Non-pigmented ciliary epithelial cell (primary cell): ENCODE data around the gene MFSD6.

Source experiments
- DNase-seq: peaks from one replicate; pipeline ENCODE4 v3.0.0-alpha.2; 2010; ENCODE audit warnings: low read depth

The MFSD6 gene

GRCh38 chr2:190440113-190440512, 32.0 kb downstream of the MFSD6 start:
- no peak for DNase-seq

- no peak for DNase-seq
These were observed 33.4 kb downstream of the MFSD6 start for GRCh38 chr2:190441564-190441963.

DNA sequence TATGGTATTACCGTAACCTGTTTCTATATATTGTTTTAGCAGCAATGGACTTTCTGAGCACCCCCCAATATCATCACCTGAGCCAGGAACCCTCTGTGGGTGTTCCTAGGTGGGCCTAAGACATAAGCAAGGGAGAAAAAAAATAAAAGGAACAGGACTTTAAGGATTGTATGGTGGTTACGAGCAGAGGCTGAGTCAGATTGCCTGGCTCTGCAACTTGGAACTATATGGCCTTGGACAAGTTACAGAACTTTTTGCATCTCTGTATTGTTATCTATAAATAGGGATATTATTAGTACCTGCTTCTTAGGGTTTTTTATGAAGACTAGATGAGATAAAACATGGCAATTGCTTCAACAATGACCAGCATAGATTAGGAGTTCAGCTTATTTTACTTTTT, 34.9 kb downstream of the MFSD6 start:
- no peak for DNase-seq

GRCh38 chr2:190443778-190444481, 35.8 kb downstream of the MFSD6 start:
- DNase-seq = no peak

DNA sequence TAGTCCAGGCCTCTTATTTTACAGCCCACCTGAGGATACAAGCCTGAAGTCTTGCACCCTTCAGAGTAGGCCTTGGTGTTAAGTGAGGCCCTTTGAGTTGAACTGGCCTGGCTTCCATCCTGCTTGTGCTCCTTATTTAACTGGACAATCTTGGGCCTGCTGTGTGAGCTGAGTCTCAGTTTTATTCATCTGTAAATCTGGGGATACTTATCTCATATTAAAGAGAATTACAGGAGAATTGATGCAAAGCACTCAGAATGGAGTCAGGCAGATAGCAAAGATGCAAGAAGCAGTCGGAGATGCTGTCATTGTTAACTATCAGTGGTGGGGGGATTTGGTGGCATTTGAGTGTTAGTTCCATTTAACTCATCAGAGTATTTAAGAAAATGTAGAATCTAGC, 36.8 kb downstream of the MFSD6 start:
- no peak for DNase-seq

DNA sequence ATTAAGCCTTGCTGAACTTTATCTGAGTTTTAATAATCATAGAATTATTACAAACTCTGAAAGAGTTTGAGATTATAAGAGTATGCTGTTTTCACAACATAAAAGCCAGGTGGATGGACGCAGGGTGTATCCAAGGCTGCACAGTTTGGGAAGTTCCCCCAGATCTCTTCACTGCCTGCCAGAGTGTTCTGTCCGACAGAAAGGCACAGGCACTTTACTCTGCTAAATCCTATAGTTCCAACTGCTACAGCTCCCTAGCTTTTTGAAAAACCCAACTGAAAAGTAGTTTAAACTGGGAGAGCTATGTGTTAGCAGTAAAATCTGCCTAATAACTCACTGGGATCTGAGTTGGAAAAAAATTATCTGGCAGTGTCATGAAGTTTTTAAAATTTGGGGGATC, 38.0 kb downstream of the MFSD6 start:
- DNase-seq = no peak

- no peak for DNase-seq
These were observed 38.8 kb downstream of the MFSD6 start for GRCh38 chr2:190446750-190447516.

- no peak for DNase-seq
These were observed 39.6 kb downstream of the MFSD6 start for GRCh38 chr2:190447766-190448165.

- no peak for DNase-seq
These were observed 41.8 kb downstream of the MFSD6 start for GRCh38 chr2:190449925-190450324.

- DNase-seq = no peak
These were observed 42.2 kb downstream of the MFSD6 start for GRCh38 chr2:190450363-190450762.

GRCh38 chr2:190451561-190452176, 43.5 kb downstream of the MFSD6 start:
- no peak for DNase-seq

DNA sequence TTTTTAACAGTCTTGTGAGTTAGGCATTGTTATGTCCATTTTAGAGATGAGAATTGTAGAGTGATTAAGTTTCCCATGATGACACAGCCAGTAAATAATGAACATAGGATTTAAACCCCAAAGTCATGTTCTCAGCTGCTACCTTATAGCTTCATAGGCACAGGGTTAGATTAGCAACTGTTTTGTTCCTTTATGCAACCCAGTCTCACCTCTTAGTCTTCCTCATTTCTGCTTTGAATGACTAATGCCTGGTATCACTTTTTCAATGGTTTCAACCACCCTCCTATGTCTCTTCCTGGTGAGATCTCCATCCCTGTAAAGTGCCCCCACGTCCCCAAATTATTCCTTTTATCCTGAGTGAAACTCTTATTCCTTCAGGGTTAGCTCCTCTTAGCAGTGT, 44.3 kb downstream of the MFSD6 start:
- no peak for DNase-seq

DNA sequence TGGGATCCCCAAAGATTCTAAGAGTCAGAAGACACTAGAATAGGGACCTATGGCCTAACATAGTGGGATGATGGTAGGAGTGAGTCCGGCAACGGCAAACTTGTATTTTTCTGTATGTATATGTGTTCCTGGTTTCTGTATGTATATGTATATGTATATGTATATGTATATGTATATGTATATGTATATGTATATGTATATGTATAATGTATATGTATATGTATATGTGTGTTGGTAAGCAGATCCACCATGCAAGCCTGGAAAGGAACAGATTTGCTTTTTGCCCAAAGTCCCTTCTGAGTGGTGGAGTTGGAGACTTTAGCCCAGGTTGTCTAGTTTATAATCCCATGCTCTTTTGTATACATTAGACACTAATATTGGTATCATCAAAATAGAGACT, 46.6 kb downstream of the MFSD6 start:
- DNase-seq = no peak

- no peak for DNase-seq
These were observed 47.4 kb downstream of the MFSD6 start for GRCh38 chr2:190455358-190456095.

DNA sequence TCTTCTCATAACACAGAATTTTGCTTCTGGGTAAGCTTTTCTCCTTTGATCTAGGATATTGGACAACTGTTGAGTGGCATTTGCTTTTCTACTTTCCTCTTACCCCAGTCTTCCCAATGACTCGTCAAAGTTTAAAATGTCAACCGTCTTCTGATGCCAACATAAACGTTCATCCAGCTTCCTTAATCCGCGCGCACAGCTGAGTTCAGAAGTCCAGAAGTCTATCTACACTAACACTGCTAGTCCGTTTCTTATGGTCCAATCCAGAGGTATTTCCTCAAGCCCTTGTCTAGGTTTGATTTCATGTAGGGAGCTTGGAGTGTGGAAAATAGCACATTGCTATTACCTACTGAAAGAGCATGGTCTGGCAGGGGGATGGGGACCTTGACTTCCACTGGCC, 48.7 kb downstream of the MFSD6 start:
- DNase-seq = no peak

- DNase-seq = no peak
These were observed 49.1 kb downstream of the MFSD6 start for GRCh38 chr2:190457256-190457655.

DNA sequence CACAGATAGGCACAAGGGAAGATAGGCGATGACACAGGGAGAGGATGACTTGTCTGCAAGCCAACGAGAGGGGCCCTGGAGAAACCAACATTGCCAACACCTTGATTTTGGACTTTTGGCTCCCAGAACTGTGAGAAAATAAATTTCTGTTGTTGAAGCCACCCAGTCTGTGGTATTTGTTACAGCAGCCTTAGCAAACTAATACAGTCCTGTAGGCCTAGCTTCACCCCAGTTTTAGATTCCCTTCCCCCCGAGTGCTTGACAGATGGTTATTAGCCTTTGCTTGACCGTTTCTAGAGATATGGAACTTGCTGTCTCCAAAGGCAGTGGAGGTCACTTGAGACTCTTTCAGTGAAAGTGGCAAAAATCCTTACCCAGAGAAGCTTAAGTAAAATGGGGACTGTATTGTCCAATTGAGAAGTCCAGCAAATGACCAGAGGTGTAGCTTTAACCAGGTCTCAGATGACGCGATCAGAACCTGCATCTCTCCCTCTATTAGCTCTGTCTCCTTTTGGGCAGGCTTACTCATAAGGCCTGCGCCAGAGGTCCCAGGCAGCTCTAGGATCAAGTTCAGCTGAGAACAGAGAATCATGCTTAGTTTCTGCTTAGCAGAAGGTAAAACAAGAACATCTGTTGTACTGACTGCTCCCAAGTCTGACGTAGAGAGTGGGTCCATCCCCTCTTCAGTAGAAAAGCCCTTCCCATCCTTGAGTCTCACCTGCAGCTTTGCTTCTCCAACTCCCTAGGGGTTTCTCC, 50.4 kb downstream of the MFSD6 start:
- no peak for DNase-seq

- no peak for DNase-seq
These were observed 51.7 kb downstream of the MFSD6 start for GRCh38 chr2:190459881-190460280.

DNA sequence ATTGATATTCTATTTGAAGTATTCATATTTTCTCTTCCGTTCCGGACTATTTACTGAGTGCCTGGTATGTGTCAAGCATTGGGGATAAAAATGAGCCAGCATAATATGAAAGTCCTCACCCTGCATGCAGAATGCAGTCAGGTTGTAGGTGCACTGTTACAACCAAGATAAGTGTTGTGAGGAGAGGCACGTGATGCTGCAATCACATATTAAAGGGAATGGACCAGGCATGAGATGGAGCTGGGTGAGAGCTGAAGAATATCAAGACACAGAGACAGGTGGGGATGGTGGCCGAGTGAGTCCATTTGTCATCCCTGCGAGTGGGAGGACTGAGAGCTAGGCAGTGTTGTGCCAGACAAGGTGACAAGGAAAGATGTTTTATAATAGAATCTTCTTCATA, 52.3 kb downstream of the MFSD6 start:
- DNase-seq = no peak

GRCh38 chr2:190462181-190462580, 54.0 kb downstream of the MFSD6 start:
- DNase-seq = no peak

DNA sequence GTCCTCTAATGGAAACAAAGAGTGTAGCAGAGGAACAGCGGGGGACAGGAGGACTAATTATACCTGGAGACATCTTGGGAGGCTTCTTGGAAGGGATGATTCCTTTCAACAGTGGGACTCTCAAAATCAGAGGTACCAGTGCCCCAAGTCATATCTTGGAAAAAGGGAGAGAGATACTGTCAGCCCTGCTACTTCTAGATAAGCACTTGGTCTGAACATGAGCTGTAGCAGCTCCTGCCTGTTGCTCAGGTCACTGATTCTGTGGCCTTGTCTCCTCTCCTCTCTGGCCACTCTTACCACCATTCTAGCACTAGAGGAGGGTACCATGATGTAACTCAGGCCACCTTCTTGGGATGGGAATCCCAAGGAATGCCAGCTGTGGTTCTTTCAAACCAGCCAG, 54.5 kb downstream of the MFSD6 start:
- no peak for DNase-seq

DNA sequence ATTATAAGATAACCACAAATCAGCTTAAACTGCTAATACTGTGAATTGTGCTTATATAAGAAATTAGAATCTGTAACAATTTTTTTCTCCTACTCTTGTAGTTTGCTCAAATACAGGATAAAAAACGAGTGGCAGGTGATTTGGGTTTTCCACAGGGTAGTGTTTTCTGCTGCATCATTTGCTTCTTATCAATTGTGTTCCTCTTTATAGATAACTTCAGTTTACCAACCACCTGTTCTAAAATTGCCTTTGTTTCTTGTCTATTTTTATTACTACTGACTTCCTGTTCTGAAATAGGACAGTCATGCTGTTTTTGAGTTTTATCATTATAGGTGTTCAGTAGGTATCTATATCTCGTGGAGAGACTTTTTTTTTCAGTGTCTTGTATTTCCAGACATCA, 56.9 kb downstream of the MFSD6 start:
- DNase-seq = no peak
